HG02610 (cell line): ENCODE data around the gene ANAPC15.

Source experiments
- ATAC-seq: cut with Tn5 transposase; IDR thresholded peaks from one replicate; pipeline ENCODE4 v1.9.1; 2021; ENCODE audit warnings: mild to moderate bottlenecking, moderate library complexity; ENCODE audit not compliant: unreplicated experiment

ANAPC15 gene

GRCh38 chr11:72127923-72128322, 15.4 kb upstream of the ANAPC15 start:
- no peak for ATAC-seq

GRCh38 chr11:72125956-72126355, 13.5 kb upstream of the ANAPC15 start:
- no peak for ATAC-seq

- no peak for ATAC-seq
These were observed 11.6 kb upstream of the ANAPC15 start for GRCh38 chr11:72124046-72124445.

- ATAC-seq: no peak
These were observed 10.7 kb upstream of the ANAPC15 start for GRCh38 chr11:72123117-72123653.

- no peak for ATAC-seq
These were observed 10.1 kb upstream of the ANAPC15 start for GRCh38 chr11:72122607-72123006.

GRCh38 chr11:72120930-72121329, 8.4 kb upstream of the ANAPC15 start:
- ATAC-seq: no peak

- ATAC-seq: no peak
These were observed 6.7 kb upstream of the ANAPC15 start for GRCh38 chr11:72119198-72119597.

- ATAC-seq: no peak
These were observed 3.7 kb upstream of the ANAPC15 start for GRCh38 chr11:72116019-72116755.

GRCh38 chr11:72114570-72114969, 2.1 kb upstream of the ANAPC15 start:
- no peak for ATAC-seq

- ATAC-seq: no peak
These were observed 698 bp upstream of the ANAPC15 start for GRCh38 chr11:72112978-72113808.

- ATAC-seq: peak; percentile 0
These were observed 974 bp downstream of the ANAPC15 start for GRCh38 chr11:72111300-72112142.

- ATAC-seq: no peak
These were observed 6.6 kb downstream of the ANAPC15 start, which contains the start of gene TOMT for GRCh38 chr11:72105888-72106287. Gene TOMT (plus strand): TSS chr11:72105924. CDS start chr11:72105952, 28 bp downstream.

GRCh38 chr11:72103754-72104167, 8.7 kb downstream of the ANAPC15 start:
- no peak for ATAC-seq

GRCh38 chr11:72102946-72103753, 9.3 kb downstream of the ANAPC15 start, which contains the start of gene LAMTOR1:
Gene LAMTOR1 (minus strand): TSS chr11:72103297. CDS start chr11:72103224, 73 bp downstream.
- peak; percentile 88 for ATAC-seq

GRCh38 chr11:72102631-72102945, 9.9 kb downstream of the ANAPC15 start:
- ATAC-seq: no peak

GRCh38 chr11:72102162-72102561, 10.3 kb downstream of the ANAPC15 start:
- ATAC-seq: no peak

- ATAC-seq: no peak
These were observed 12.0 kb downstream of the ANAPC15 start for GRCh38 chr11:72100462-72100861.

GRCh38 chr11:72100009-72100408, 12.5 kb downstream of the ANAPC15 start:
- ATAC-seq: no peak

- no peak for ATAC-seq
These were observed 13.8 kb downstream of the ANAPC15 start for GRCh38 chr11:72098741-72099140.

GRCh38 chr11:72091292-72091691, 21.2 kb downstream of the ANAPC15 start:
- no peak for ATAC-seq
